ENCODE results near the gene CCL16.
"Not testable (repeated sequence)": the region's sequence is repeated elsewhere in the genome, so short reads cannot be mapped to it uniquely, and the experiment has no call there.

Gene CCL16

DNA sequence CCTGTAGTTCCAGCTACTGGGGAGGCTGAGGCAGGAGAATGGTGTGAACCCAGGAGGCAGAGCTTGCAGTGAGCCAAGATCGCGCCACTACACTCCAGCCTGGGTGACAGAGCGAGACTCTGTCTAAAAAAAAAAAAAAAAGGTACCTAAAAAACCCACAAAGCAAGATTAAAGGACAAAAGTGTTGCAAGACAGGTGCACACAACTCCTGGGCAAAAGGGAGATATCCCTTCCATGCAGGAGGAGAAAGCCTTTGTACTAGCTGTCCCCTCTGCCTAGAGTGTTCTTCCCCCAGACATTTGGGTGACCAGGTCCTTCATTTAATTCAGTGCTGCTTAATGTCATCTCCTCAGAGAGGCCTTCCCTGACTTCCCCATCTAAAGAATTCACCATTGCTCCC is 42.8 kb downstream of the CCL16 start:
- not testable (repeated sequence) for DNase-seq (ENCODE audit: low read depth, low spot score)

- no peak for DNase-seq (ENCODE audit: low read depth, low spot score)
Observed at GRCh38 chr17:35936063-35936462, 45.2 kb downstream of the CCL16 start.

DNA sequence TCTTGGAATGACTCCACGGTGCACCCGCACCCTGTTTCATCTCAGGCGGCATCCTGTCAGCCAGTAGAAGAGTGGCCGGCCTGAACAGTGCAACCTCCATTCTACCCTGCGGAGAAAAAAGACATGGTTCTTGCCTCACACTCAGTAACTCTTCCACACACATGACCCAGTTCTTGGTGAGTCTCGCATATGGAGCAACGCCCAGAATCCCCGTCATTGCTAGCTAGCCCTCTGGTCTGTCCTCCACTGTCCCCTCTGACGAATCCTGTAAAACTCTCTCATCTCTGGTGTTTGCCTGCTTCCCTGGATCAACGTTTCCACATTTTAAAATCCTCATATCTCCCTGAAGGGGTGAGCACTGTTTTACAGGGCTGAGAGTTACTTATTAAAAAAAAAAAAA is 46.5 kb downstream of the CCL16 start:
- DNase-seq (ENCODE audit: low read depth, low spot score): no peak

- peak; percentile 20 for DNase-seq (ENCODE audit: low read depth, low spot score)
Observed at GRCh38 chr17:35932586-35932985, 48.7 kb downstream of the CCL16 start.

DNA sequence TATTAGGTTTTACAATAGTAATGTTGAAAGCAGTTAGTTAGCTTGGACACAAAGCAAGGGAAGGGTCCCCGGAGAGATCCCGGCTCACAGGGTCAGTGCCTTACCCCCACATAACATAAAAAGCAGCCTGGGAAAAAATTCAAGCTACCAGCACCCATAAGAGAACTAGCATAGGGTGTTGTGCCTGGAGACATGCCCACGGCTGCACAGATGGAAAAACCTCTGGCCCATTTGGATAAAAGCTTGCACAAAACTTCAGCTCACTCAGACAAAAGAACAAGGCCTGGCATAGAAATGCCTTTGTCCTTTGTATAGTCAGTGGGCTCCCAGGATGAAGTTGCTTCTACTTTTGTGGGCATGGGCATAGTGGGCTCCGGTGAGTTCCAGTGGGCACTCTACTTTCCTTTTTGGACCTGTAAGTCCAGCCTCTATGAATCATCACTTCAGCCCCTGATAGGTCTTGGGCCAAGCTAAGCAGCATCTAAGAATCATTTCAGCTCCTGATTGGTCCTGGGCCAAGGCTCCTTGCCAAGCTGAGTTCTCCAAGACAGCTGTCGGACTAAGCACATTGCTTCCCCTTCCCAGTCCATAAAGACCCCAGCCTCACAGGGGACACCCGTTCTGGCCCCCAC is 49.4 kb downstream of the CCL16 start:
- DNase-seq (ENCODE audit: low read depth, low spot score): peak; percentile 55

DNA sequence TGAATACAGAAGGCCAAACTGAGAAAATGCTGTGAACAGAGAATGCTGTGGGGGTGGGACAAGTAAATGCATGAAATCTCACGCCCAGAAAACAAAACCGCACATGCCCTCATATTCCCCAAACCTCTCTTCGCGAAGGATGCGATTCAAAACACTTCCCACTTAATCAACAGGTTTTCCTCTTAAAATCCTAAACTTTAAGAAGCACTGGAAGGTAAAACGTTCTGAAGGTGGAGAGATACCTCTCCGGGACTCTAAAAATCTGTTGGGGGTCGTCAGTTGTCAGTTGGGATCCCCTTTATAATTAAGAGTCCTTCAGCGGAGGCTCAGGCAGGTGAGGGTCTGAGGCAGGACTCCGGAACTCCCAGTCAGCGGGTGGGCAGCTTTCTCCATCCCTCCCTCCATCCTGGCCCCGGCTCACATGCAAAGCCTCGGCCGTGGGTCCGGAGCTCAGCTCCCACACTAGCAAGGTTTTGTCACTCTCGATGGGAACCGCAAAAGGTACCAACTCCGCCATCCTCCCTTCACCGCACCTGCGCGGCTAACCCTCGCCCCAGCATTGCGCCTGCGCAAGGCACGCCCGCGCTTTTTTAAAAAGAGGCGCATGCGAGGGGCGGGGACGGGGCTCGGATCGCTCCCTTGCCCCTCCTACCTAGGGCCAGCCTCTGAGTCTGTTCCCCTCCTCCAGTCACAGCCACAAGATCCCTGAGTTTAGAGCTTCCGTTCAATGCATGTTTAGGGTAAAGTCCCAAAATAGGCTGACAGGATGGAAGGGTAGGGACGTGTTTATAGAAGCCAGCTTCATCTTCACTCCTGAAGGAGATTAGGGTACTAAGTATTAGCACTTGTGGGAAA is 50.9 kb downstream of the CCL16 start, which contains the start of gene RDM1:
RDM1 (minus strand) TSS at position 563 of the 855 bp plus-strand sequence; CDS start at position 517, 46 bp downstream.
- peak; percentile 78 for DNase-seq (ENCODE audit: low read depth, low spot score)

DNA sequence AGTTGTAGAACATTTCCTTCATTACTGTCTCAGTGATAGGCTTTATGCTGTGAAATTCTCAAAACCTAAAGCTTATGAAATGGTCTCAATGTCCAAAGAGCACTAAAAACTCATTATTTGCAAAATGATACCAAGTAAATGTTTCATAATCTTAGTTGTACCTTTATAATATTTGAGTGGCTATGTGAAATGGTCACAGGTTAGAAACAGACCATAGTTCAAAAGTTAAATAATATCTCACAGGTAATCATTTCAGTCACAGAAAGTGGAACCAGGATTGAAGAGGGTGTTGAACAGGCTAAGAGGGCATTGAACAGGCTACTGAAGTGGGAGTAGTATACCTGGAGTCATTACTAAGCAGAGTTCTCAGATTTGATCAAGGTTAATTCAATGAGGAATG is 53.6 kb downstream of the CCL16 start:
- DNase-seq (ENCODE audit: low read depth, low spot score): no peak

Measured in astrocyte of the hippocampus (primary cell).